Lung (tissue), 12 donors: ENCODE measurements around the gene TMPRSS3. TPM values are rescaled to one million over a fixed set of nuclear protein-coding genes. Genes with fewer than 3 reads are reported as not detected.

Source experiments
- ATAC-seq: fragments of 200-7000 bp; cut with Tn5 transposase; one replicate; pipeline ENCODE4 v1.9.1; 2020; ENCODE audit warnings: moderate number of reproducible peaks; ENCODE audit not compliant: insufficient read depth, low FRiP score
- DNase-seq, 3 donors: peaks; one replicate each; pipeline ENCODE4 v3.0.0-alpha.2; 2013 to 2017
- H3K27ac ChIP-seq, 2 donors: one replicate each; pipeline ENCODE4 v1.5.1; 2013; ENCODE audit warnings: mild to moderate bottlenecking in 2 of 2, moderate library complexity in 2 of 2, control low read depth in 1 of 2, inconsistent platforms in 1 of 2, low read depth in 1 of 2, low read length in 1 of 2
- H3K27me3 ChIP-seq, 3 donors: one replicate each; pipeline ENCODE4 v1.5.1; 2013; ENCODE audit warnings: low read length in 2 of 3; ENCODE audit not compliant: control insufficient read depth in 3 of 3, insufficient read depth in 3 of 3
- H3K36me3 ChIP-seq, 4 donors: one replicate each; pipeline ENCODE4 v1.5.1; 2013; ENCODE audit warnings: low read length in 4 of 4, mild to moderate bottlenecking in 1 of 4, moderate library complexity in 1 of 4; ENCODE audit not compliant: control insufficient read depth in 4 of 4, insufficient read depth in 4 of 4
- H3K4me1 ChIP-seq, 5 donors: one replicate each; pipeline ENCODE4 v1.5.1; 2013; ENCODE audit warnings: low read length in 5 of 5, mild to moderate bottlenecking in 2 of 5, moderate library complexity in 1 of 5; ENCODE audit not compliant: control insufficient read depth in 5 of 5, insufficient read depth in 5 of 5
- H3K4me3 ChIP-seq: one replicate; pipeline ENCODE4 v1.5.1; 2013; ENCODE audit warnings: mild to moderate bottlenecking, control low read depth, moderate library complexity
- H3K9ac ChIP-seq, 2 donors: one replicate each; pipeline ENCODE4 v1.5.1; 2013; ENCODE audit warnings: low read length in 2 of 2, control low read depth in 1 of 2; ENCODE audit not compliant: insufficient read depth in 1 of 2
- H3K9me3 ChIP-seq, 4 donors: one replicate each; pipeline ENCODE4 v1.5.1; 2013; ENCODE audit warnings: low read length in 3 of 4, mild to moderate bottlenecking in 1 of 4, moderate library complexity in 1 of 4; ENCODE audit not compliant: control insufficient read depth in 4 of 4, insufficient read depth in 3 of 4
- CTCF ChIP-seq: IDR thresholded peaks from 2 replicates; pipeline ENCODE4 v1.5.1; 2012; ENCODE audit warnings: mild to moderate bottlenecking; ENCODE audit errors: control extremely low read depth, extremely low read depth
- WGBS, 2 donors: extraction: QIAGEN DNeasy Blood & Tissue Kit; methylation state at CpG; one replicate each; pipeline ENCODE4 v1.1.7; 2013; 5-methylcytosine and 5-hydroxymethylcytosine counted together
- polyA plus RNA-seq, 2 donors: library from polyadenylated mRNA; stranded (reverse); fragments of 200-250 nt; gene quantifications; one replicate each; pipeline ENCODE4 v1.2.1, GENCODE V29; 2013
- total RNA-seq, 2 donors: library from RNA; depleted of rRNA in 1 of 2; stranded (reverse); fragments of >200 nt in 1 of 2; gene quantifications; one replicate each; pipeline ENCODE4 v1.2.1, GENCODE V29; 2014 to 2021
- donor health status: control.
- donor health status: control.
- donor health status: Bipolar disorder and iron deficiency.
- donor health status: healthy.
- donor health status: DM: yes; HTN: yes; CAD: no.

TMPRSS3 gene
- total and polyA plus RNA-seq, 4 donors: 2.1 to 7.9 (median 4.2) TPM

GRCh38 chr21:42348762-42349161 is 47.1 kb downstream of the TMPRSS3 start:
- ATAC-seq (no peak), DNase-seq (no peak)
- peaks cover 0 to 3% (median 0%) of the 10 kb centered on the region in 3 donors for H3K27me3 ChIP-seq
- H3K4me3 ChIP-seq: no peak overlapping the region
- H3K4me1 ChIP-seq: no peaks in the 10 kb centered on the region
- no peak overlapping the region for H3K9ac ChIP-seq
- no peak overlapping the region for H3K27ac ChIP-seq
- no peaks in the 10 kb centered on the region for H3K36me3 ChIP-seq
- TF ChIP-seq CTCF: no peak
- H3K9me3 ChIP-seq: no peaks in the 10 kb centered on the region
- 96 to 100% methylated on average over 2 of the region's 2 CpGs for WGBS, 2 donors

- DNase-seq: no peak
- no peaks in the 10 kb centered on the region for H3K9me3 ChIP-seq
- TF ChIP-seq CTCF: no peak
- H3K36me3 ChIP-seq: no peaks in the 10 kb centered on the region
- H3K27ac ChIP-seq: no peak overlapping the region
- H3K4me3 ChIP-seq: no peak overlapping the region
- H3K27me3 ChIP-seq: peaks cover 0 to 3% (median 0%) of the 10 kb centered on the region in 3 donors
- no peak for ATAC-seq
- 90 to 94% methylated on average over 29 to 30 of the region's 30 CpGs for WGBS, 2 donors
- no peak overlapping the region for H3K9ac ChIP-seq
- no peaks in the 10 kb centered on the region for H3K4me1 ChIP-seq
Observed at GRCh38 chr21:42347601-42348327, 48.1 kb downstream of the TMPRSS3 start.

- WGBS, 2 donors: 90 to 91% methylated on average over 30 of the region's 30 CpGs
- no peak for DNase-seq
- Histone ChIP-seq H3K4me3 (no peak overlapping the region), H3K4me1 (no peaks in the 10 kb centered on the region), H3K9ac (no peak overlapping the region), H3K27ac (no peak overlapping the region), H3K36me3 (no peaks in the 10 kb centered on the region), H3K9me3 (no peaks in the 10 kb centered on the region), H3K27me3 (peaks cover 0 to 3% (median 0%) of the 10 kb centered on the region in 3 donors)
- TF ChIP-seq CTCF: no peak
- ATAC-seq: no peak
Observed at GRCh38 chr21:42346866-42347600, 48.8 kb downstream of the TMPRSS3 start.
